Dermis microvascular lymphatic vessel endothelial cell (primary cell): ENCODE results near the gene ZBTB7B. TPM values are rescaled to one million over a fixed set of nuclear protein-coding genes. Genes with fewer than 3 reads are reported as not detected.
A peak's percentile ranks its signal among the peaks of the same experiment; 100 is the strongest.
"Not testable (repeated sequence)": the region's sequence is repeated elsewhere in the genome, so short reads cannot be mapped to it uniquely, and the experiment has no call there.

Experiments
- DNase-seq, 2 donors: peaks; one replicate each; pipeline versions ENCODE4 v3.0.0 to v3.0.0-alpha.2; 2010; ENCODE audit warnings: low read depth in 2 of 2
- total RNA-seq: library from RNA; depleted of rRNA; stranded (reverse); fragments of >200 nt; gene quantifications from 2 replicates; pipeline ENCODE4 v1.2.1, GENCODE V29; 2014

Gene ZBTB7B
- total RNA-seq, 1 donor from 2014 or later, result 6.3 TPM

DNA sequence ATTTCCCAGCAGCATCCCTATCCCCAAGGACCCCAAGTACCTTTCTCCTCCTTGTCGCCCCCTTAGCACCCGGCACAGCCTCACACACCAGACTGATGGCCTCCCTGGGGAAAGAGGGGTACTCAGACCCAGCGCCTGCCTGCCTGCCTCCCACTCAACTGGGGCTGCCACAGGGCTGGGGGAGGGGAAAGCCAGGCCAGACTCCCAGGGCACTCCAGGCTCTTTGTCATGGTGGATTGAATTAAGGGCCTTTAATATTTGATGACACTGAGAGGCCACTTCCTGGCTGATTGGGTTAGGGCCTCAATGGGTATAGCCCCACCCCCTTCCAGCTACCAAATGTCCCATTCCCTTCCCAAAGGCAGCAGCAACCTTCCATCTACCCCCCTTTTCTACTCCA is 33.9 kb upstream of the ZBTB7B start:
- no peak for DNase-seq

DNA sequence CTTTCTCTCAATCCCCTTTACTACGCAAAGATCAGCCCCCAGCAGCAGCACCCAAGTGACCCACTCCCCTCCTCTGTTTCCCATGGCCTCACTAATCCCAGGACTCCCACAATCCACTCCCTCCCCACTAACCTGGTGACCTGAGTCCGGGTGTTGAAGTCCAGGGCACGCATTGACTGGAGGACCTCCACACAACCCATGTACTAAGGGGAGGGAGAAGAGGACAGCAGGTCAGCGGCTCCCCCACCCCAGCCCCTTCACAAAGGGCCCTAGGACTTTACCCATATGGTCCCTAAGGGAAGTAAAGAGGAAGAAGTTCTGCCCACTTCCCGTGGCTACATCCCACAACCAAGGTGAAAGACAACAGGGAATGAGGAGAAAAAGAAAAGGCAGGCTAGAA is 33.4 kb upstream of the ZBTB7B start:
- no peak for DNase-seq

DNA sequence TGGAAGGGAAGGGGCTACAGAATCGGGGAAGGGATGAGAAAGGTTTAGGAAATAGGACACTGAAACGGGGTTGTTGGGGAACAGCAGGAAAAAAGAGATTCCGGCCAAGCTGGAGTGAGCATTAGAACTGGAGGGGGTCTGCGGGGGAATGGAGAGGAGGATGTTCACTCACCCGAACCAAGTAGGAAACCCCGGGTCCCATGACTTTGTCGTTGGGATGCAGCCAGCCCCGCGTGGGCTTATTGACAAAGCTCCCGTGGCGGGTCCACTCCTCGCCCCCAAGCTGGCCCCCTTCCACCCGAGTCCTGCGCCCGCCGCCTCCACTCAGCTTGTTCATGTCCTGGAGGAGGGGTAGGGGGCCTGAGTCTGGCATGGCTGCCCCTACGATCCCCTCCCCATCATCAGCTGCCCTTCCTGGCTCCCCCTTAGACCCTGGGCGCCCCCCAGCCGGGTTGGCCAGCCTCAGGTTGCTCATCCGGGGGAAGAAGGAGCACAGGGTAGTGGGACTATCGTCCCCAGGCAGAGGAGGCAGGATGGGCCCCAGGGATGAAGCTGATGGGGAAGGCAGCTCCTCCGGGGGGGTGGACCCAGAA is 32.6 kb upstream of the ZBTB7B start:
- peak in 1 of 2 donors; percentile 31 for DNase-seq

DNA sequence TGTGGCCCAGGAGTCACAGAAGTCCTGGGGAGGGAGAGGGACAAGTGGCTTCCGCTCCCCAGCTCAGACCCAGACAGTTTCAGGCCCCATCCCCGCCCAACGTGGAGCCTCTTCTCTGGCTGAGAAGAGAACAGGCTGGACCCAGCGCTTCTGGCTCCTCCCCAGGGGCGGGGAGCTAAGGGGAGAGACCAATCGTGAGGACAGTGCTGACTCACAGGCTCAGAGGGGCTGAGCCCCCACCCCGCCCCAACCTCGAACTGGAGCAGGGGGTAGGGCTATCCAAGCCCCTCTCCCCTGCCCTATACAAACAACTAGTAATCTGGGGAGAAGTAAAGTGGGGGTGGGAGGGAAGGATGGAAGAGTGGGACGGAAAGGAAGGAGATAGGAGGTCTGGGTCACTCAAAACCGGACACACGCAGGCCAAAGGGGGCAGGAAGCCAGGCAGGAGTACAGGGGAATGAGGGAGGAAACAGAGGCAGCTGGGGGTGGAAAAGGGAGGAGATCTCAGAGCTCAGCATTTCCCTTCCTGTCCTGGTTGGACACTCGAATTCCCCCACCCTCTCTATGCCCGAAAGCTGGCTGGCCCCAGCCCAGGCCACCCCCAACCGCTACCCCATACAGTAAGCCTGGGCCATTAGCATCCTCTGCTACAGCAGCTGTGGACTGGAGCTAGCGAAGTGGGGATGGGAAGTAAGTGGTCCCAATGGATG is 31.8 kb upstream of the ZBTB7B start, which contains the start of gene SHC1:
TSS of gene SHC1 (minus strand) at position 117 of the 710 bp plus-strand sequence. CDS start 221 bp downstream, outside the sequence.
- DNase-seq, result peak; percentile 94 to 96

DNA sequence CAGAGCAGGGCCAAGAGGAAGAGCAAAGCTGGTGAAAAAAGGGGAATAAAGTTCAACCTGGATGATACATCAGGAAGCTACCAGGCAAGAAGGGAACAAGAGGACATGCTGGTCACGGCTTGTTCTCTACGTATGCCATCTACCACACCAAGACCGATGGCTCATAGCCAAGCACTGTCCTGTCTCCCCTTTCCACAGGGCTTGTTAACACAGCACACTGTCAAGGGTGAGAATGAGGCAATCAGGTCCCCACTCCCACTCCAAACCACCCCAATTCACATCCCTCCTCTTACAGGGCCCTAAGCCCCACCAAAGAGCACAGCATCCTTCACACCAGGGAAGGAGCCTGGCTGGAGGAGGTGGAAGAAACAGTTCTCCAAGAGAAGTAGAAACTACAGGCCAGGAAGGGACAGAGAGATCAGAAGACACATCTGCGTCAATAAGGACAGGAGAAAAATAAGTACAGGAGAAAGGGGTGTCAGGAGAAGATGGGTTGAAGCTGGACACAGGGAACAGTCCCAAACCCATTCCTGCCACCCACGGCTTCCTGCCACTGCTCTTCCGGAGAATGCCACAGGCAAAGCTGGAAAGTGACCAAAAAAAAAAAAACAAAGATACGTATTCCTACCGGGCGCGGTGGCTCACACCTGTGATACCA is 31.1 kb upstream of the ZBTB7B start:
- no peak for DNase-seq

DNA sequence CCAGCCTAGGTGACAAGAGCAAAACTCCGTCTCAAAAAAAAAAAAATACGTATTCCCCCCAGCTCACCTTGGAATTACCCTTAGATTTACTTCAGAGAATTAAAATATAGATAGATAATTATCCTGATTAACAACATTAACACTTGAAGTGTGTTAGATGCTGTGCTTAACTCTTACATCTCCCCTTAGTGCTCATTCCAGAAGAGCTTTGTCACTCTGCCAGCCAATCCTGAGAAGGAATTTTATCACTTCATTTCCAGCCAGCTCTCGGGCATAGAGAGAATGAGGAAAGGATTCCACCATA is 30.4 kb upstream of the ZBTB7B start:
- no peak for DNase-seq

DNA sequence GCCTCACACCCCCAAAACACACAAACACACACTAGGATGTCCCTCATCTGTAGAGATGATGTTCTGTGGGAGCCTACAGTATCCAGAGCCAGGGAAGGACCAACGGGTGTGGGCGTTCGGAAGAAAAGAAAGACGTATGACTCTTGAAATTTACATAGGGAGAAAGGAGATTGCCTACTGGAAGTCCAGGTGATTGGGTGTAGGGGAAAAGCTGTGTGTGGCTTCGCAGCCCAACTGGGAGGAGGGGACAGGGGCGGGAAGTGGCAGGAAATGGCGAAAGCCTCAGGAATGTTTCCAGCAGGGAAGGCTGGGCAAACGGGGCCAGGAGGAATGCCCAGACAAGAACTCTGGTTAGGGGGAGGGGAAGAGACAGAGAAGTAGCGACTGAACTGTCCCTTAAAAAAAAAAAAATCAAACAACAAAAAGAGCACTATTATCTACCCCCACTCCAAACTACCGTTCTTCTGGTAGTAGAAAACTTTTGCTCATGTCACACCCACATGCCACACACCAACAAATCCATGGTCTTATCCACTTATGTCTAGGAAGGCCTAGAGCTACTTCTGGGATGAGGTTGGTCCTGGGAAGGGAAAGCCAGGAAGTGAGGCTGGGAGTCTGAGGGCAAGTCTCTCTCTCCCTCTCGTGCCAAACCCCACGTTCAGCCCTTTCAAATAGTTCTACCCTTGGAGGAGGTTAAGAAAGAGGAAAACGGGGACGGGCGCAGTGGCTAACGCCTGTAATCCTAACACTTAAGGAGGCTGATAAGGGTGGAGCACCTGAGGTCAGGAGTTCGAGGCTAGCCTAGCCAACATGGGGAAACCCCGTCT is 29.9 kb upstream of the ZBTB7B start:
- DNase-seq, result peak in 1 of 2 donors; percentile 91

DNA sequence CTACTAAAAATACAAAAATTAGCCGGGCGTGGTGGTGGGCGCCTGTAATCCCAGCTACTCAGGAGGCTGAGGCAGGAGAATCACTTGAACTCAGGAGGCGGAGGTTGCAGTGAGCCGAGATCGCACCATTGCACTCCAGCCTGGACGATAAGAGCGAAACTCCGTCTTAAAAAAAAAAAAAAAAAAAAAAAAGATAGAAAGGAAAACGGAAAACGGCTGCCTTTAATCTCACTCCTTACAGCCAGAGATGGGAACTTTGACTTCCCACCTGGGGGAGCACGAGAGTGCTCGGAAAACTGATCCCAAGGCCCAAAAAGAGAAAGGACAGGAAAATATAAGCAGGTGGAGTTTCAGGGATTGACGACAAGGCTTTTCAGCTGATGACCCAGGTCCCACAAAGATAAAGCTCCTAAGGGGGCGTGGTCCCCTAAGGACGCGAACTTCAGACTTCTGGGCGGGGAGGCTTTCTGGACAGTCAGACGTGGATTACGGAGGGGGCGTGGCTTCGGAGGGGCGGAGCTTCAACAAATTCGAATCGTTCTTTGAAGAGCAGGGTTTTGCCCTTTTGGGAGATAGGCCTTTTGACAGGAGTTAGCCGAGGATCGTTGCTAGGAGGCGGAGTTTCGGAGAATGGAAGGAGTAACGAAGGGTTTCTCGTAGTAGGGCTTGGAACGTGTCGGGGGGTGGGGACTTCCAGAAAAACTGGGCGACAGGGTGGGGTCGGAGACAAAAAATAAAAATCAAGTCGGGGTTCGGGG is 29.1 kb upstream of the ZBTB7B start:
- peak; percentile 93 to 98 for DNase-seq

DNA sequence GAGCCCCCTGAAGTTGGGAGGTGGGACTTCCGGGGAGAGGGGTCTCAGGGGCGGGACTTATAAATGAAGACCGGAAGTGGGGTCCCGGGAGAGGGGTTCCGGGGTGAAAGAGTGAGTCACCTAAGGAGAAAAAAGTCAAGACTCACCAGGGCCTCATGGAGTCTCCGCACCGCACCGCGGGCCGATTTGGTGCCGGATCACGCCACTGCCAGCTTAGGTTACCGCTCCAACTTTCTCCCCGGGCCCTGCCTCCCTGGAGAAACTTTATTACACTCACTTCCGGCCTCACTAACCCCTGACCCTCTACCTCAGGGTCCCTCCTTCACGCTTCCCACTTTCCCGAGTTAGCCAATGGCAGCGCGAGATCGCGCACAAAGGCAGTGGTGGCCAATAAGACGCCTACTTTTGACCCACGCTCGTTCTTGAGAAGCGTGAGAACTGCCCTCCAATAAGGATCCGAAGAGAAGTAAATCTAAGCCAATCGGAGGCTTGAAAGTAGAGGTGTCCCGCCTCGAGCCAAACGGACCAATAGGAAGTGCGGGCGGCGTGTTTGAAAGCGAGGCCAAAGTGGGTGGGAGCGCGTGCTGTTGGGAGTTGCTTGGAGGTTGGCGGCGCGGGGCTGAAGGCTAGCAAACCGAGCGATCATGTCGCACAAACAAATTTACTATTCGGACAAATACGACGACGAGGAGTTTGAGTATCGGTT is 28.3 kb upstream of the ZBTB7B start, which contains the start of gene CKS1B:
TSS of gene CKS1B (plus strand) at position 580 of the 706 bp plus-strand sequence. CDS start at position 645, 65 bp downstream.
- DNase-seq, result peak; percentile 100

DNA sequence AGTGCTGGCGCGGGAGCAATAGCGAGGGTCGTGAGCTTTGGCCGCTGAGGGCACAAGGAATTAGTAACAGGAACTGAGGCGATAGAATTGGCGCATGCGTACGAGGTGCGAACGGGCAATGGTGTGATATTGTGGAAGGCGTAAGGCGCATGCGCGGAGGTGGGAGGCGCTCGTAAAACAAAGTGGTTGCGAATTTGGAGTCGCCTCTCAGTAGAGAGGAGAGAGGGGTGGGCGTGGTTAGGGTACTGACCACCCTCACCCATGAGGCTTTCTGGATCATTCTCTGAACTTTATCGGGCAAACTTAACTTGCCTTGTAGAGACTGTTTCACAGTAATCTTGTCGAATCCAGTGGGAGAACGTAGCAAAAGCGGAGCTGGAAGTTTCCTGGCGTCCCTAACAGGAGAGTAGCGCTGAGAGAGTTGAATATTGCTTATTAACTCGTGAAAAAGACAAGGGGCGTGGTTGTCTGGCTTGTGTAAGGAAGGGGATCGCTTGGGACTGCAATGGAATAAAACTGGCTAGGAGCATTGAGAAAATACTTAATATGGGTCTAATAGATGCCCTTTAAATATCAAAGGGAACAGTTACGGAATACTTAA is 27.7 kb upstream of the ZBTB7B start:
- DNase-seq, result peak; percentile 90 to 95

DNA sequence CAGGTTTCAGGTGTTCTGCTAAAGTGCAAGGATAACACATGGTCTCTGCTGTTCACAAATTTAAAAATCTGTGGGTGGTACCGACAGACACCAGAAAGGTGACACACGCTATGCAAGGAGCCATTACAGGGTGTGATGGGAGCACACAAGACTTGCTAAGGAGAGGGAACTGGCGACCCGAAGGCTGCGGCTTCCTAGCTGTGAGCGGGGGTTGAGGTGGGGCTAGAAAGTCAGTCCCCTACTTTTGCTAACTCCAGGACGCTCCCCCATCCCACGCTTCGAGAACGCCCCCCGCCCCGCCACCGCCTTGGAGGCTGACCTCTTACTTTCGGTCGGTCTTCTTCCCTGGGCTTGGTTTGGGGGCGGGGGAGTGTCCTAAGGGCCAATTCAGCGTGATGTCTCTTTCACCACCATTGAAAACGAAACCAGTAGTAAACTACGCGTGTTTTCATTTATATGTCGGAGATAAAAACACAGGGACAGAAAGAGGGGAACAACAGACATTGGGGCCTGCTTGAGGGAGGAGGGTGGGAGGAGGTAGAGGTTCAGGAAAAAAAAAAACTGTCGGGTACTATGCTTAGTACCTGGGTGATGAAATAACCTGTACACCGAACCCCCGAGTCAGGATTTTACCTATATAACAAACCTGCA is 27.1 kb upstream of the ZBTB7B start:
- DNase-seq, result peak in 1 of 2 donors; percentile 58

DNA sequence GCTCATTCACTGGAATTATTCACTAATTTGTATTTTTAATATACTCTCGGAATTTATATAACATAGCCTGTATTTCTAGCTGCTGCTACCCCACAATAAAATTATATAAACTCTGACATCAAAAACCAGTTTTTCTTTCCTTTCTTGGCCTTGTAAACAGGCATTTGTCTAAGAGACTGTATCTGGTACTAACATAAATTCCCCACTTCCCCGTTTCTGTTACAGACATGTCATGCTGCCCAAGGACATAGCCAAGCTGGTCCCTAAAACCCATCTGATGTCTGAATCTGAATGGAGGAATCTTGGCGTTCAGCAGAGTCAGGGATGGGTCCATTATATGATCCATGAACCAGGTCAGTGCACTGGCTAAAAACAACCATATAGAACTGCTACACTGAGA is 24.8 kb upstream of the ZBTB7B start:
- DNase-seq, result not testable (repeated sequence)

DNA sequence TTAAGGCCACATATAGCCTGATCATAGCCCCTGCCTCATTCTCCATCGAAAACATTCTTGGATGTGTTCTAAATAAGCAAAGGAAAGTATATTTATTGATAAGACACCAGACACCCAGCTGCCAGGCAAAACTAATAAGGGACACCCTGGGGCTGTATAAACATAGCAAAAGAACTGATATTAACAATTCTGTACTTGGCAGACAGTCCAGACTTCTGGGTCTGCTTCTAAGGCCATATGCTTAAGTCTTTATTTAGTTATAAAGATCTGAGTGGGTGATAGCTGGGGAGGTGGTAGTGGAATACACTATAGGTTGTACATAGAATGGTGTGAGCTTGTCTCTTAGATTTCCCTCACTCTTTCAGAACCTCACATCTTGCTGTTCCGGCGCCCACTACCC is 24.2 kb upstream of the ZBTB7B start:
- no peak for DNase-seq

DNA sequence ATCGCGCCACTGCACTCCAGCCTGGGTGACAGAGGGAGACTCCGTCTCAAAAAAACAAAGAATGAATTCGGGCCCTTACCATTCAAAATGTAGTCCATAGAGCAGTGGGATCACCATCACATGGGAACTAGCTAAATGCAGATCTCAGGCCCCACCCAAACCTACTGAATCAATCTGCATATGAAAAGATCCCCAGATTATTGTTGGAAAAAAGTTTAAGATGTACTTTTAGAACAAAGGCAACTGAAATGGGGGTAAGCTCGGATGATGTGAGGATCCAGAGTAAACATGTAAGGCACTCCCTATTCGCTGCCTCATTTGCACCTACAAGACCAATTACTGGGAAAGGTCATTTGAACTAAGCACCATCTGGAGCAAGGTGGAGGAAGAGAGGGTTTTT is 20.3 kb upstream of the ZBTB7B start:
- DNase-seq, result no peak

DNA sequence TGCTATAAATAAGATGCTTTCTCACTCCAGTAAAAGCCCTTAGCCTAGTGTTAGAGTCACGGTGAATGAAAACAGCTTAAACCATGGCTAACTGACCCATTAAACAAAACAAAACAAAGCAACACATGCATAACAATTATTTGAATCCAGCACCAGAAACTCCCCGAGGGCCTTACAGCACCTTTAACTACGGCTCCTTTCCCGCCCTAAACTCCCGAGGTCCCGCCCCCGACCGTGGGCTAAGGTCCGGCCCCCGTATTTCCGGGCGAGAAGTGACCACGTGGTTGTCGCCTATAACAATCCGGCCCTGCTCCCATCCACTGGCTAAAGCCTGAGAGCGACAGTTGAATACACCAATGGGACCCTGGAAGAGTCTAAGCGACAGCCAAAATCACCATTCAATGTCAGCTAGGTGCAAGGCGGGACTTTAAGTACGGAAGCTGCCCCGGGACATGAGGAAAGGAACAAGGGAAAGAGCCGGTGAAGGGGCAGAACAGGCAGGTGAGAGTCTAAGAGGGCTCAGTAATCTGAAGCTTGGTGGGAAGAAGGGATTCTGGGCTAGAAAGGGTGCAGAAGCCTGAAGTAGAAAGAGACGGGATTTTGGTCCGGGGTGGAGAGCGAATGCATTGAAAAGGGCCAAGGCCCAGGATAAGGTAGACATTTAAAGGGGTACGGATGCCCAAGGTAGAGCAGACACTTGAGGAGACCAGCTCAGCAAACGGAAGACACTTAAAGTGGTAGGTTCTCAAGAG is 19.5 kb upstream of the ZBTB7B start, which contains the start of gene FLAD1:
TSS of gene FLAD1 (plus strand) at position 448 of the 752 bp plus-strand sequence. CDS start 351 bp downstream, outside the sequence.
- DNase-seq, result peak; percentile 100

DNA sequence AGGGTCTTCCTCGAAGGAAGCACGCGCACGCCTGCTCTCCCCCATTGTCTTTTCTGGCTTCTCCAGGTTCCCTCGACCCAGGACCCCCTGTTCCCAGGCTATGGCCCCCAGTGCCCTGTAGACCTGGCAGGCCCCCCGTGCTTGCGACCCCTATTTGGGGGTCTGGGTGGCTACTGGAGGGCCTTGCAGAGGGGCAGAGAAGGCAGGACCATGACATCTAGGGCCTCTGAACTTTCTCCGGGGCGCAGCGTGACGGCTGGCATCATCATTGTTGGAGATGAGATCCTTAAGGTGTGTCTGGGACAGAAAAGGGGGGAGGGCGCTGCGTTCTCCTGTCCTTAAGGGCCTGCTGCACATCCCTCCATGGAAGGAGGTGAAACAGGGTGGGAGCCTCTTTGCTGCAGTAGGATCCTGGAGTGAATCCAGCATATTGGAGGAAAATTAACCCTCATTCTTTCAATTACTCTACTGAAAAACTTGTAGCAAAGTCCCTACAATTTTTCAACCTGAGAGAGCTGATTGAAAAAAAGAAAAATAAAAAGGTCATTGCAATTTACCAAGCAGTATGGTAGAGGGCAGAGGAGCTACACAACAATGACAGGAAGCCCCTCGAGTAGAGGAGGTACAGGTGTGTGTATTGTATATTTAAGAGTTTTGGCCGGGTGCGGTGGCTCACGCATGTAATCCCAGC is 18.7 kb upstream of the ZBTB7B start:
- DNase-seq, result no peak

DNA sequence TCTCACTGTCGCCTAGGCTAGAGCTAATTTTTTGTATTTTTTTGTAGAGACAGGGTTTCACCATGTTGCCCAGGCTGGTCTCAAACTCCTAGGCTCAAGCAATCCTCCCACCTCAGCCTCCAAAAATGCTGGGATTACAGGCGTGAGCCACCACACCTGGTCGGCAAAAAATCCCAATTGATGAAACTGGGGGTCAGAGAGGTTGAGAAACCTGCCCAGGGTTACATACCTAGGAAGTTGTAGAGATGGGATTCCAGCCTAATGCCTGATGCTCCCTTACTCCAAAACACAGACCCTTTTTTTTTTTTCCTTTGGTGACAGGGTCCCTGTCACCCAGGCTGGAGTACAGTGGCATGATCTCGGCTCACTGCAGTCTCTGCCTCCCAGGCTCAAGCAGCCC is 15.9 kb upstream of the ZBTB7B start:
- DNase-seq, result not testable (repeated sequence)

DNA sequence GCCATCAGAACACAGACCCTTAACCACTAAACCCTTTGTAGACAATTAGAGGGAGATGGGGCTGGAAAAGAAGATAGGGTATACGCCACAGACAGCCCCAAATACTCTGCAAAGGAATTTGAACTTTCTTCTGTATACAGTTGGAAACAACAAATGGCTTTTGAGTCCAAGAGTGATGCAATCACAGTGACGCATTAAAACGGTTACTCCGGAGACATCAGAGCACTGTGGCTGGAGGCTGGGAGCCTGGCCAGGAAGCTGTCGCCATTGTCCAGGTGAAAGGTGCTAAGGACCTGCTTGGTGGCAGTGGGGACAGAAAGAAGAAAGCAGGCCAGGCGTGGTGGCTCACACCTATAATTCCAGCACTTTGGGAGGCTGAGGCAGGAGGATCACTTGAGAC is 15.3 kb upstream of the ZBTB7B start:
- DNase-seq, result no peak
